GM23338 (cell line): Measurements from ENCODE around the gene CYFIP2. TPM values are rescaled to one million over a fixed set of nuclear protein-coding genes. Genes with fewer than 3 reads are reported as not detected.

ENCODE experiments used
- ATAC-seq: fragments of 200-7000 bp; cut with Tn5 transposase; 3 replicates; pipeline ENCODE4 v1.9.1; 2020
- DNase-seq: peaks from one replicate; pipeline ENCODE4 v3.0.0-alpha.2; 2015; ENCODE audit warnings: low spot score
- H2AFZ ChIP-seq: fragments of 200-600 bp; sonication (generic); 2 replicates; pipeline ENCODE4 v1.8.0; 2016; ENCODE audit warnings: antibody characterized with exemption, mild to moderate bottlenecking, moderate library complexity
- H3F3A ChIP-seq: fragments of 200-600 bp; sonication (generic); replicated peaks from 2 replicates; pipeline ENCODE4 v1.8.0; 2017; ENCODE audit warnings: antibody characterized with exemption, mixed run types, low read depth
- H3K27ac ChIP-seq: fragments of 200-600 bp; sonication (generic); 2 replicates; pipeline ENCODE4 v1.6.1; 2016; ENCODE audit warnings: low read depth
- H3K27me3 ChIP-seq: fragments of 200-600 bp; sonication (generic); 2 replicates; pipeline ENCODE4 v1.8.0; 2016; ENCODE audit warnings: mild to moderate bottlenecking, mixed run types, moderate library complexity; ENCODE audit not compliant: insufficient read depth
- H3K36me3 ChIP-seq: fragments of 200-600 bp; sonication (generic); 2 replicates; pipeline ENCODE4 v1.8.0; 2016; ENCODE audit warnings: mild to moderate bottlenecking; ENCODE audit not compliant: insufficient read depth
- H3K4me1 ChIP-seq: fragments of 200-600 bp; sonication (generic); 2 replicates; pipeline ENCODE4 v1.8.0; 2016; ENCODE audit warnings: mild to moderate bottlenecking, moderate library complexity; ENCODE audit not compliant: insufficient read depth
- H3K4me2 ChIP-seq: fragments of 200-600 bp; sonication (generic); 2 replicates; pipeline ENCODE4 v1.7.1; 2017; ENCODE audit warnings: mixed run types
- H3K4me3 ChIP-seq: fragments of 200-600 bp; sonication (generic); 2 replicates; pipeline ENCODE4 v1.6.1; 2016; ENCODE audit warnings: mixed run types
- H3K79me2 ChIP-seq: fragments of 200-600 bp; sonication (generic); replicated peaks from 2 replicates; pipeline ENCODE4 v1.8.0; 2017; ENCODE audit warnings: mild to moderate bottlenecking; ENCODE audit not compliant: insufficient read depth
- H3K9me2 ChIP-seq: fragments of 200-600 bp; sonication (generic); 2 replicates; pipeline ENCODE4 v1.8.0; 2017; ENCODE audit not compliant: insufficient read depth
- H4K20me1 ChIP-seq: fragments of 200-600 bp; sonication (generic); replicated peaks from 2 replicates; pipeline ENCODE4 v1.8.0; 2017; ENCODE audit warnings: mild to moderate bottlenecking; ENCODE audit not compliant: insufficient read depth
- H3K27ac Mint-ChIP-seq: 2 replicates; pipeline ENCODE4 v1.8.0; 2020; ENCODE audit warnings: inconsistent platforms, mild to moderate bottlenecking, moderate library complexity, mixed read lengths
- H3K27me3 Mint-ChIP-seq: 3 replicates; pipeline ENCODE4 v1.8.0; 2022; ENCODE audit warnings: low read depth, mild to moderate bottlenecking, moderate library complexity, mixed read lengths, inconsistent platforms; ENCODE audit not compliant: insufficient read depth, poor library complexity
- H3K36me3 Mint-ChIP-seq: 3 replicates; pipeline ENCODE4 v1.8.0; 2021; ENCODE audit warnings: low read depth, mild to moderate bottlenecking, inconsistent platforms, moderate library complexity, mixed read lengths
- H3K4me1 Mint-ChIP-seq: 3 replicates; pipeline ENCODE4 v1.8.0; 2020; ENCODE audit warnings: mild to moderate bottlenecking, inconsistent platforms, mixed read lengths
- H3K4me3 Mint-ChIP-seq: 3 replicates; pipeline ENCODE4 v1.8.0; 2021; ENCODE audit warnings: moderate library complexity, mild to moderate bottlenecking, inconsistent platforms, mixed read lengths
- H3K9me3 Mint-ChIP-seq: 3 replicates; pipeline ENCODE4 v1.8.0; 2020; ENCODE audit warnings: moderate library complexity, mild to moderate bottlenecking, inconsistent platforms, mixed read lengths
- CREB1 ChIP-seq: fragments of 250-450 bp; sonication (Bioruptor Pico); IDR thresholded peaks from 2 replicates; pipeline ENCODE4 v1.5.0; 2020; ENCODE audit warnings: low read depth, mild to moderate bottlenecking, moderate library complexity
- EZH2 ChIP-seq: fragments of 200-600 bp; sonication (generic); IDR thresholded peaks from one replicate; pipeline ENCODE4 v1.8.0; 2017; ENCODE audit warnings: antibody characterized with exemption, mild to moderate bottlenecking, low read depth; ENCODE audit not compliant: unreplicated experiment
- EZH2phosphoT487 ChIP-seq: fragments of 200-600 bp; sonication (generic); IDR thresholded peaks from one replicate; pipeline ENCODE4 v1.8.1; 2018; ENCODE audit warnings: antibody characterized with exemption; ENCODE audit not compliant: unreplicated experiment
- JUNB ChIP-seq: IDR thresholded peaks from one replicate; pipeline ENCODE4 v1.6.1; 2016; ENCODE audit warnings: antibody characterized with exemption; ENCODE audit not compliant: unreplicated experiment
- NANOG ChIP-seq: IDR thresholded peaks from 2 replicates; pipeline ENCODE4 v1.6.1; 2016; ENCODE audit warnings: antibody characterized with exemption, borderline replicate concordance
- POLR2AphosphoS5 ChIP-seq: IDR thresholded peaks from 2 replicates; pipeline ENCODE4 v1.6.1; 2016; ENCODE audit warnings: antibody characterized with exemption, low read depth
- STAT1 ChIP-seq: IDR thresholded peaks from one replicate; pipeline ENCODE4 v1.6.1; 2016; ENCODE audit warnings: antibody characterized with exemption; ENCODE audit not compliant: unreplicated experiment
- ZNF331 ChIP-seq: fragments of 250-450 bp; sonication (Bioruptor Pico); IDR thresholded peaks from 2 replicates; pipeline ENCODE4 v1.5.0; 2020; ENCODE audit warnings: low read depth, mild to moderate bottlenecking, moderate library complexity
- ZNF462 ChIP-seq: fragments of 250-450 bp; sonication (Bioruptor Pico); IDR thresholded peaks from 2 replicates; pipeline ENCODE4 v1.5.0; 2020; ENCODE audit warnings: mild to moderate bottlenecking, moderate library complexity
- polyA plus RNA-seq: library from polyadenylated mRNA; unstranded; fragments of >200 nt; fragmentation: Nextera tagmentation; extraction: Ambion mirVana; gene quantifications from 2 replicates; pipeline ENCODE4 v1.2.1, GENCODE V29; 2016
- total RNA-seq: library from RNA; depleted of rRNA; stranded (reverse); fragments of >200 nt; shearing (Covaris generic); gene quantifications from 2 replicates; pipeline ENCODE4 v1.2.3, GENCODE V29; 2014

The CYFIP2 gene
- total and polyA plus RNA-seq, 2 experiments from 2014 or later, result 54.1 to 98.4 TPM

GRCh38 chr5:157216391-157217142, 49.4 kb upstream of the CYFIP2 start:
- H3K4me1 ChIP-seq, result no peaks in the 10 kb centered on the region
- no peaks in the 10 kb centered on the region for H3K36me3 ChIP-seq
- no peak overlapping the region for H3K27ac ChIP-seq
- TF ChIP-seq POLR2AphosphoS5 (no peak), NANOG (no peak), CREB1 (CRISPR knock-in tag) (no peak), JUNB (no peak), ZNF331 (no peak), EZH2 (no peak), STAT1 (no peak)
- H3K9me2 ChIP-seq, result no peaks in the 10 kb centered on the region
- H4K20me1 ChIP-seq, result no peaks in the 10 kb centered on the region
- no peak for DNase-seq
- no peaks in the 10 kb centered on the region for H3F3A ChIP-seq
- Mint-ChIP-seq H3K4me1 (peaks cover 5% of the 10 kb centered on the region; the same call in 2 of the 3 replicates), H3K4me3 (no peak overlapping the region), H3K36me3 (no peaks in the 10 kb centered on the region), H3K27ac (no peak overlapping the region), H3K27me3 (no peaks in the 10 kb centered on the region), H3K9me3 (no peaks in the 10 kb centered on the region)
- H3K4me2 ChIP-seq, result no peak overlapping the region
- no peaks in the 10 kb centered on the region for H3K79me2 ChIP-seq
- no peaks in the 10 kb centered on the region for H3K27me3 ChIP-seq
- H3K4me3 ChIP-seq, result no peak overlapping the region
- ATAC-seq, result no peak
- no peak overlapping the region for H2AFZ ChIP-seq

GRCh38 chr5:157217289-157218024, 48.5 kb upstream of the CYFIP2 start:
- Histone ChIP-seq H3F3A (no peaks in the 10 kb centered on the region), H3K79me2 (no peaks in the 10 kb centered on the region), H3K27ac (no peak overlapping the region), H4K20me1 (no peaks in the 10 kb centered on the region), H3K4me1 (no peaks in the 10 kb centered on the region), H3K27me3 (no peaks in the 10 kb centered on the region), H3K36me3 (no peaks in the 10 kb centered on the region), H3K4me3 (no peak overlapping the region), H3K9me2 (no peaks in the 10 kb centered on the region), H3K4me2 (no peak overlapping the region), H2AFZ (peak overlapping the region; percentile 80)
- Mint-ChIP-seq H3K27me3 (no peaks in the 10 kb centered on the region), H3K36me3 (no peaks in the 10 kb centered on the region), H3K9me3 (no peaks in the 10 kb centered on the region), H3K4me1 (peaks cover 5% of the 10 kb centered on the region; the same call in 2 of the 3 replicates), H3K4me3 (no peak overlapping the region), H3K27ac (0 out of 2 replicates have a peak overlapping the region, but pooled peaks have one; percentile 6)
- ATAC-seq (no peak), DNase-seq (no peak)
- TF ChIP-seq ZNF462 (CRISPR knock-in tag), result no peak
- TF ChIP-seq EZH2phosphoT487, result no peak
- TF ChIP-seq JUNB, result no peak
- TF ChIP-seq ZNF331, result no peak
